Activated effector memory CD4-positive, alpha-beta T cell treated with Interleukin-2 at 50 U/mL for 16 hours (primary cell): Measurements from ENCODE around the gene SPG7.

Experiments
- DNase-seq: peaks from one replicate; pipeline ENCODE4 v3.0.0-alpha.2; 2020

SPG7 gene

DNA sequence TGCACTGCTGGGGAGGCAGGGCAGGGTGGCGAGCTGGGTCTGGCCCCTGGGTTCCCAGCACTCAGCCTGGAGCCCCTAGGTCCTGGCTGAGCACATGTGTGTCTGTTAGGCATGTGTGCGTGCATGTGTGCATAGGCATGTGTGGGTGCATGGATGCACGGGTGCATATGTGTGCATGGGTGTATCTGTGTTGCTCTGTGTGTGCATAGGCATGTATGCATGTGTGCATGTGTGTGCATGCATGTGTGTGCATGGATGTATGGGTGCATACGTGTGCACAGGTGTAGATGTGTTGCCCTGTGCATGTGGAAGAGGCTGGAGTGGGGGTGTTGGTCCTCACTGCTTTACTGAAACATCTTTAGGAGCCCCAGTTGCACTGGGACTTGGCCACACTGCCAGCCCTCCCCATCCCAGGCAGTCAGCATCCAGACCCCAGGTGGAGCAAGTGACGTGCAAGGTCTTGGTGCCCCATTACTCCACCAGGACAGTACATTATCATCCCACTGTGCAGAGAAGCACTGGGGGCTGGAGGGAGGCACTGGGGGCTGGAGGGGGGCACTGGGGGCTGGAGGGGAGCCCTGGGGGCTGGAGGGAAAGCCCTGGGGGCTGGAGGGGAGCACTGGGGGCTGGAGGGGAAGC lies 94.9 kb downstream of the SPG7 start:
- DNase-seq = no peak

DNA sequence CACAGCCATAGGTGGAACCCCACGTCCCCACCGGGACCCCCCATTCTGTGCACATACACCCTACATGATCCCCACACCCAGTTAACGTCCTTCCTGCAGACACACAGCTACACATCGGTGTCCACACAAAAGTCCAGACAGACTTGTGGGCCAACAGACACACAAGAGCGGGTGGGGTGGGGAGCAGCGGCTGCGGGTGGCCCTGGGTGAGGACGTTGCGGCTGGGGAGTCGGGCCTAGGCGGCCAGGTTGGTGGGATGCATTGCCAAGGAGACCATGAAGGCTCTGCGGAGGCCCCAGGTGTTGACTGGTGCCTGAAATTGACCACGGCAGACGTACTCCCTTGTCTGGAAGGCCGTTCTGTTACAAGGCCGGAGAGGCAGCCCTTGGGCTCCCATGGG lies 96.6 kb downstream of the SPG7 start:
- no peak for DNase-seq

DNA sequence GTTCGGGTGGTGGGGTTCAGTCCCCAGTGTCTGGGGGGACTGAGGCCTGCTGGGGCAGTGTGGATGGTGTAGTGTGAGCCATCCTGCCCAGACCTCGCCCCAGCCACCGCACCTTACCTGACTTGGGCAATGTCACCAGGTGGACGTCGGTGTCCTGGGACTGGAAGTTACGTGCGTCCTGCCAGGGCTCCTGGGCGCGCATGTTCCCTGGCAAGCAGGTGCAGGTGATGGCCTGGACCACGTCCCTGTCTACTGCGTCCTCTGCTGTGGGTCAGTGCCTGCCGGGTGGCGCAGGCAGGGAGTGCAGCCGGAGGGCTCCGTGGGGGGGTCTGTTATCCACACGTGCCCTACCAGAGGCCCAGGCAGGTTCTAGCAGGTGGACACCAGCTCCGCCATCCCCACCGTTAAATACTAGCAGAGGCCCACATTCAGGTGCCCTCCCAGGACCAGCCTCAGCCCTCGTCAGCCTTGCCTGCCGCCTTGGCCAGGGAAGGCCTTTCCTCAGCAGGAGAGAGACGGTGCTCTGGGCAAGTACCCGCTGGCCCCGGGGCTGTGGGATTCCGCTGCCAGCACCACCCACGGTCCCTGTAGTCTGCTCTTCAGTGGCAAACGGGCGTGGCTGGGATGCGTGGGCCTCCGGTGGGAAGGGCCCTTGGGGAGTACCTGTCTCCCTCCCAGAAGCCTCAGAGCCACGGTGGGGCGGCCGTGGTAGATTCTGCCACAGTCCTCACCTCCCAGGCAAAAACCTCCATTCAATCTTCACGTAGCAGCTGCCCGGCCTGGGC lies 97.2 kb downstream of the SPG7 start:
- DNase-seq = no peak

DNA sequence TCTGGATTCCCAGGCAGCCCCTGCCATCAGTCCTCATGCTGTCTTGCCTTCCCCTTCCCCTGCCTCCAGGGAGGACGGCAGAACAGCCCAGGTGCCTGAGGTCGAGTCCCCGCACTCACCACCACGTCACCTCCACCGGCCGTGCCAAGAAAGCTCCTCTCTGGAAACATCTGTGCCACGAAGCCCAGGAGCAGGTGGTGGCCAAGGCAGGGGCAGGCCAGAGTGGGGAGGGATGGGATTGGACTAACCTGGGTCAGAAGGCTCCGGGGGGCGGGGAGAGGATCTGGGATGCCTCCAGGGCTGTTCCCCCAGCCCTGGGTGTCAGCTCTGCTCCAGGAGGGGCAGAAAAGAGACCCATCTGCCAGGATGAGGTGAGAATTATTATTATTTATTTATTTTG lies 97.8 kb downstream of the SPG7 start:
- no peak for DNase-seq
